Mucosa of stomach (tissue), 1 donor: ENCODE data around the gene PRAMEF14.
"Not testable (repeated sequence)": the region's sequence is repeated elsewhere in the genome, so short reads cannot be mapped to it uniquely, and the experiment has no call there.

Experiments used
- H3K27me3 ChIP-seq: one replicate; pipeline ENCODE4 v1.7.0; 2013; ENCODE audit warnings: mild to moderate bottlenecking, low read length; ENCODE audit not compliant: control insufficient read depth, insufficient read depth
- H3K36me3 ChIP-seq: one replicate; pipeline ENCODE4 v1.7.0; 2013; ENCODE audit warnings: low read length; ENCODE audit not compliant: control insufficient read depth, insufficient read depth
- H3K4me1 ChIP-seq: one replicate; pipeline ENCODE4 v1.7.0; 2013; ENCODE audit warnings: mild to moderate bottlenecking, low read length; ENCODE audit not compliant: control insufficient read depth, insufficient read depth
- H3K4me3 ChIP-seq: one replicate; pipeline ENCODE4 v1.7.0; 2013; ENCODE audit warnings: low read length
- H3K9ac ChIP-seq: one replicate; pipeline ENCODE4 v1.7.0; 2013; ENCODE audit warnings: mild to moderate bottlenecking, low read length, moderate library complexity
- H3K9me3 ChIP-seq: one replicate; pipeline ENCODE4 v1.7.0; 2013; ENCODE audit warnings: mild to moderate bottlenecking, low read length, moderate library complexity; ENCODE audit not compliant: control insufficient read depth
- donor health status: Pancreatic carcinoma.

Gene PRAMEF14

DNA sequence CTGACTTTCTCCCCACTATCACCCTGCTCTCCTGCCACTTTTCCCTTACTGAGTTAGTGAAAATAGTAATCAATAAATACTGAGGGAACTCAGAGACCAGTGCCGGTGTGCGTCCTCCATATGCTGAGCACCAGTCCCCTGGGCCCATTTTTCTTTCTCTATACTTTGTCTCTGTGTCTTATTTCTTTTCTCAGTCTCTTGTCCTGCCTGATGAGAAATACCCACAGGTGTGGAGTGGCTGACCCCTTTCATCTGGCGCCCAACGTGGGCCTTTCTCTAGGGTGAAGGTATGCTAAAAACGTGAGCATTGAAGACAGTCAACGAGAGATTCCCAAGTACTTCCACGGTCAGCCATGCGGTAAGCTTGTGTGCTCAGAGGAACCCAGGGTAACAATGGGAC is 6.5 kb upstream of the PRAMEF14 start:
- H3K4me1 ChIP-seq, H3K4me3 ChIP-seq, H3K36me3 ChIP-seq, H3K27me3 ChIP-seq, H3K9me3 ChIP-seq, H3K9ac ChIP-seq: not testable (repeated sequence)

DNA sequence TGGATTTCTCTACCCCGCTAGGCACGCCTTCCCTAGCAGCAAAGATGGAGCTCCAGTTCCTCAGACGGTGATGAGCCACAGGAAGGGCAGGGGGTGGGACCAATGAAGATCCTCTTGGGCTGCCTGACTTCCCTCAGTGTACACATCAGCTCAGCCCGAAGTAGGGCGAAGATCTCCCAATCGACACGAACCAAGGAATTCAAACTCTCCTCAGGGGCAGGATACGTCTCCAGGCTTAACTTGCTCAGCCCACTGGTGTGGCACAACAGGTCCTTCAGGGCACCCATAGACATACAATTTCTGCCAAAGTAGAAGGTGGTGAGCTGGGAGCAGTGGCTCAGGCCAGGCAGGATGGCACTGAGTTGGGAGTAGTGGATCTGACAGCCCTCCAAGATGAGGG is 4.4 kb downstream of the PRAMEF14 start:
- not testable (repeated sequence) for H3K36me3 ChIP-seq, H3K4me1 ChIP-seq, H3K27me3 ChIP-seq, H3K9me3 ChIP-seq, H3K4me3 ChIP-seq, H3K9ac ChIP-seq

DNA sequence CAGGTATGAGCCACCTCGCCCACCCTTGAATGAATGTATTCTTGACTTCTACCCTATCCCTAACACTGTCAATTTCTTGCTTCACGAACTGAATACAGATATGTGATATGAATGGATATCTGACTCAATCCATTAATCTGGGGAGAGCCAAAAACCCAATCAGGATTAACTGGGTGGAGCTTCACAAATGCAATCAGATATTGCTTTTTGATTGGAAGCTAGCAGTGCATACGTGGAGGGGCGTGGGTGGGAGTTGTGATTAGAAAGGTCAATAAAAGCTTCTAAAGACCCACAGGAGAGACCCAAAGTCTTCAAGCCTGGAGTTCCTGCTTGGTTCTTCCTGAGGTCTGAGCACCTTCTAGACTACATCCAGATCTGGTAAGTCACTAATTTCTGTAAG is 31.7 kb downstream of the PRAMEF14 start, which contains the start of gene PRAMEF15:
PRAMEF15 (plus strand) TSS at position 301 of the 400 bp plus-strand sequence. CDS start 2,827 bp downstream, outside the sequence.
- not testable (repeated sequence) for H3K36me3 ChIP-seq, H3K9ac ChIP-seq, H3K4me3 ChIP-seq, H3K9me3 ChIP-seq, H3K4me1 ChIP-seq, H3K27me3 ChIP-seq

DNA sequence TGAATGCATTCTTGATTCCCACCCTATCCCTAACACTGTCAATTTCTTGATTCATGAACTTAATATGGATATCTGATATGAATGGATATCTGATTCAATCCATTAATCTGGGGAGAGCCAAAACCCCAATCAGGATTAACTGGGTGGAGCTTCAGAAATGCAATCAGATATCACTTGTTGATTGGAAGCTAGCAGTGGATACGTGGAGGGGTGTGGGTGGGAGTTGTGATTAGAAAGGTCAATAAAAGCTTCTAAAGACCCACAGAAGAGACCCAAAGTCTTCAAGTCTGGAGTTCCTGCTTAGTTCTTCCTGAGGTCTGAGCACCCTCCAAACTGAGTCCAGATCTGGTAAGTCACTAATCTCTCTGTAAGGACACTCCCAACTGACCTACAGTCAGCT is 43.7 kb downstream of the PRAMEF14 start, which contains the start of gene PRAMEF33:
PRAMEF33 (plus strand) TSS at position 301 of the 400 bp plus-strand sequence. CDS start 2,416 bp downstream, outside the sequence.
- not testable (repeated sequence) for H3K9me3 ChIP-seq, H3K9ac ChIP-seq, H3K27me3 ChIP-seq, H3K4me3 ChIP-seq, H3K36me3 ChIP-seq, H3K4me1 ChIP-seq

DNA sequence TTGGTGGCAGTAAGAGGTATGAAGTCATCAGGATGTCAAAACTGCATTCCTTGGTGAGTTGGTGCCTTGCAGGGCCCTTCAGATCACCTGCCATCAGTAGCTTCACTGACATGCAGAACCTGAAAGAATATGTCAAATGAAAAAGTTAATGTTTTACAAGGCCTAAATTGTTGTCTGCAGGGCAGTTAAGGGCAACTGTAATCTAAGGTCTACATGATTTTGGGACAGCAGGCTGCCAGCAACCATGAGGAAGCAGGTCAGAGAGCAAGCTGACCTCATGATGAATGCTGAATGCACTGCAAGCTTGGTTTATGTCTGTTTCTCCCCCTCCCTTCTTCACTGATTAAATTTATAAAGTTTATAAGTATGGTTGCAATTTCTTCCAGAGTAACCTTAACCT is 44.7 kb downstream of the PRAMEF14 start:
- H3K4me3 ChIP-seq, H3K27me3 ChIP-seq, H3K36me3 ChIP-seq, H3K9ac ChIP-seq, H3K4me1 ChIP-seq, H3K9me3 ChIP-seq: not testable (repeated sequence)

GRCh38 chr1:13298699-13299098 is 48.2 kb downstream of the PRAMEF14 start:
- not testable (repeated sequence) for H3K9ac ChIP-seq, H3K4me1 ChIP-seq, H3K27me3 ChIP-seq, H3K36me3 ChIP-seq, H3K9me3 ChIP-seq, H3K4me3 ChIP-seq

- not testable (repeated sequence) for H3K9ac ChIP-seq, H3K27me3 ChIP-seq, H3K4me1 ChIP-seq, H3K9me3 ChIP-seq, H3K36me3 ChIP-seq, H3K4me3 ChIP-seq
Measured at GRCh38 chr1:13297216-13297931, 49.6 kb downstream of the PRAMEF14 start.
